AG09309 (cell line): ENCODE results near the gene CDH18.

Source experiments
- DNase-seq: peaks from one replicate; pipeline ENCODE4 v3.0.0-alpha.2; 2010; ENCODE audit warnings: low read depth
- H3K4me3 ChIP-seq: 2 replicates; pipeline ENCODE4 v1.5.1; 2011; ENCODE audit warnings: mild to moderate bottlenecking, low read depth, low read length, moderate library complexity; ENCODE audit not compliant: control insufficient read depth
- TF ChIP-seq, protein P1 (sequence below): IDR thresholded peaks from 2 replicates; pipeline ENCODE4 v1.5.1; 2011; ENCODE audit warnings: mild to moderate bottlenecking, low read depth, low read length, inconsistent platforms; ENCODE audit not compliant: insufficient read depth, control insufficient read depth; ENCODE audit errors: missing control alignments

CDH18 gene

GRCh38 chr5:19986031-19986619, 1.9 kb downstream of the CDH18 start:
- no peak overlapping the region for H3K4me3 ChIP-seq
- no peak for DNase-seq

GRCh38 chr5:19978476-19978875, 9.5 kb downstream of the CDH18 start:
- H3K4me3 ChIP-seq = no peak overlapping the region
- TF ChIP-seq, protein P1, sequence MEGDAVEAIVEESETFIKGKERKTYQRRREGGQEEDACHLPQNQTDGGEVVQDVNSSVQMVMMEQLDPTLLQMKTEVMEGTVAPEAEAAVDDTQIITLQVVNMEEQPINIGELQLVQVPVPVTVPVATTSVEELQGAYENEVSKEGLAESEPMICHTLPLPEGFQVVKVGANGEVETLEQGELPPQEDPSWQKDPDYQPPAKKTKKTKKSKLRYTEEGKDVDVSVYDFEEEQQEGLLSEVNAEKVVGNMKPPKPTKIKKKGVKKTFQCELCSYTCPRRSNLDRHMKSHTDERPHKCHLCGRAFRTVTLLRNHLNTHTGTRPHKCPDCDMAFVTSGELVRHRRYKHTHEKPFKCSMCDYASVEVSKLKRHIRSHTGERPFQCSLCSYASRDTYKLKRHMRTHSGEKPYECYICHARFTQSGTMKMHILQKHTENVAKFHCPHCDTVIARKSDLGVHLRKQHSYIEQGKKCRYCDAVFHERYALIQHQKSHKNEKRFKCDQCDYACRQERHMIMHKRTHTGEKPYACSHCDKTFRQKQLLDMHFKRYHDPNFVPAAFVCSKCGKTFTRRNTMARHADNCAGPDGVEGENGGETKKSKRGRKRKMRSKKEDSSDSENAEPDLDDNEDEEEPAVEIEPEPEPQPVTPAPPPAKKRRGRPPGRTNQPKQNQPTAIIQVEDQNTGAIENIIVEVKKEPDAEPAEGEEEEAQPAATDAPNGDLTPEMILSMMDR = no peak
- DNase-seq = no peak

More at GRCh38 chr5:19986031-19986619, 1.9 kb downstream of the CDH18 start:
- TF ChIP-seq, protein P1 = no peak

- no peak overlapping the region for H3K4me3 ChIP-seq
- TF ChIP-seq, protein P1 = no peak
- no peak for DNase-seq
Observed at GRCh38 chr5:19977099-19977498, 10.9 kb downstream of the CDH18 start.

- no peak overlapping the region for H3K4me3 ChIP-seq
- no peak for DNase-seq
- TF ChIP-seq, protein P1 = no peak
Observed at GRCh38 chr5:19975795-19976194, 12.2 kb downstream of the CDH18 start.

DNA sequence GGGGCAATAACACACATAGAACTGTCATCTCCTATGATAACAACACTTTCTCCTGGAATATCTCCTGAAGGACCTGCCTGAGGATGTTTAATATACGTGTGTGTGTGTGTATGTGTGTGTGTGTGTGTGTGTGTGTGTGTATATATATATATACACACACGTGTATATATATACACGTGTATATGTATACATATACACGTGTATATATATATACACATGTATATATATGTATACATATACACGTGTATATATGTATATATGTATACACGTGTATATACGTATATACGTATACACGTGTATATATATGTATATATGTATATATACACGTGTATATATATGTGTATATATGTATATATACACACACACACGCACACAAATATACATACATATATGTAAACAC, 27.5 kb downstream of the CDH18 start:
- no peak for DNase-seq
- H3K4me3 ChIP-seq = no peak overlapping the region
- TF ChIP-seq, protein P1 = no peak

DNA sequence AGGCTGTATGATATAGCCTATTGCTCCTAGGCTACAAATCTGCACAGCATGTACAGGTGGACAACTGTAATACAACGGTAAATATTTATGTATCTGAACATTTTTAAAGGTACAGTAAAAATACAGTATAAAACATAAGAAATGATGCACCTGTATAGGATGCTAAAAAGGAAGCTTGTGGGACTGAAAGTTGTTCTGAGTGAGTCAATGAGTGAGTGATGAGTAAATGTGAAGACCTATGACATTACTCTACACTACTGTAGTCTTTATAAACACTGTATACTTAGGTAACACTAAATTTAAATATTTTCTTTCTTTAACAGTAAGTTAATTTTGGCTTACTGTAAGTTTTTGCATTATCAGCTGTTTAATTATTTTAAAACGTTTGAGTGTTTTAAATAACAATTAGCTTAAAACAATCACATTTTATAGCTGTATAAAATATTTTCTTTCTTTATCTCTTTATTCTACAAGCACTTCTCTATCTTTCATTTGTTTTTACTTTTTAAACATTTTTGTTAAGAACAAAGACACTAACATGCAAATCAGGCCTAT, 28.1 kb downstream of the CDH18 start:
- TF ChIP-seq, protein P1 = no peak
- H3K4me3 ChIP-seq = no peak overlapping the region
- no peak for DNase-seq

- DNase-seq = no peak
- TF ChIP-seq, protein P1 = no peak
- no peak overlapping the region for H3K4me3 ChIP-seq
Observed at GRCh38 chr5:19950897-19951296, 37.1 kb downstream of the CDH18 start.
